ENCODE data around the gene ARID5B.

The ARID5B gene

GRCh38 chr10:62058476-62058875 is 157.0 kb downstream of the ARID5B start (continued):
- no peak for TF ChIP-seq ZNF549 (tag by site-specific recombination; IDR thresholded peaks at IDR 0.05)
- TF ChIP-seq ZNF623 (tag by site-specific recombination; IDR thresholded peaks at IDR 0.05), result no peak

- Histone ChIP-seq H3K4me3 (ENCODE audit: low read depth, low read length) (no peak overlapping the region), H3K9me3 (ENCODE audit: control insufficient read depth, insufficient read depth, low read depth, low read length) (no peaks in the 10 kb centered on the region), H3K4me1 (ENCODE audit: control insufficient read depth, insufficient read depth, low read length) (no peaks in the 10 kb centered on the region), H3K36me3 (ENCODE audit: control insufficient read depth in 2 of 2, insufficient read depth in 1 of 2, low read length in 2 of 2) (peaks cover 0 to 15% of the 10 kb centered on the region in 2 experiments; a peak in 1 of 3 replicates), H3K27ac (ENCODE audit: extremely low read depth, low read depth, low read length) (no peak overlapping the region)
- ChIA-PET CTCF (interaction anchor here (0.6 to 1.9 kb wide), 3 partner anchors 20 to 186 kb away, joined by 3 to 7 read pairs (median 5); no protein-coding TSS in a partner anchor), POLR2A (interaction anchor here (1.2 kb wide), 1 partner anchor 10 kb away, joined by 3 read pairs; no protein-coding TSS in a partner anchor)
- no peak for TF ChIP-seq EGR2 (tag by site-specific recombination; IDR thresholded peaks at IDR 0.05; ENCODE audit: low read depth)
- no peak for TF ChIP-seq ZNF140 (tag by site-specific recombination; IDR thresholded peaks at IDR 0.05)
- TF ChIP-seq ZNF114 (tag by site-specific recombination; IDR thresholded peaks at IDR 0.05), result no peak
- no peak for TF ChIP-seq ZBTB20 (tag by site-specific recombination; IDR thresholded peaks at IDR 0.05)
- TF ChIP-seq ZNF311 (tag by site-specific recombination; IDR thresholded peaks at IDR 0.05; ENCODE audit: borderline replicate concordance), result no peak
- no peak for TF ChIP-seq ZBTB17 (tag by site-specific recombination; IDR thresholded peaks at IDR 0.05)
- no peak for TF ChIP-seq ZXDB (tag by site-specific recombination; IDR thresholded peaks at IDR 0.05)
- no peak for TF ChIP-seq ZSCAN23 (tag by site-specific recombination; IDR thresholded peaks at IDR 0.05)
- no peak for TF ChIP-seq ZNF354C (tag by site-specific recombination; IDR thresholded peaks at IDR 0.05; ENCODE audit: borderline replicate concordance, low read depth)
- no peak for TF ChIP-seq ZNF248 (tag by site-specific recombination; IDR thresholded peaks at IDR 0.05)
- TF ChIP-seq ZBTB6 (tag by site-specific recombination; IDR thresholded peaks at IDR 0.05), result no peak
- TF ChIP-seq BCL11B (tag by site-specific recombination; IDR thresholded peaks at IDR 0.05; ENCODE audit: low read depth), result no peak
- no peak for TF ChIP-seq ZNF560 (tag by site-specific recombination; IDR thresholded peaks at IDR 0.05; ENCODE audit: borderline replicate concordance)
- TF ChIP-seq ZNF146 (tag by site-specific recombination; IDR thresholded peaks at IDR 0.05), result no peak
- no peak for TF ChIP-seq ZNF449 (tag by site-specific recombination; IDR thresholded peaks at IDR 0.05)
- TF ChIP-seq PRDM1 (tag by site-specific recombination; IDR thresholded peaks at IDR 0.05), result no peak
- TF ChIP-seq ZNF76 (tag by site-specific recombination; IDR thresholded peaks at IDR 0.05; ENCODE audit: borderline replicate concordance, low read depth), result no peak
- no peak for TF ChIP-seq ZNF518A (tag by site-specific recombination; conservative IDR thresholded peaks at IDR 0.05; ENCODE audit: low read depth)
- TF ChIP-seq BCL6B (tag by site-specific recombination; IDR thresholded peaks at IDR 0.05), result no peak
Measured at GRCh38 chr10:62058896-62059216, 157.4 kb downstream of the ARID5B start.

Measured in HEK293 (cell line).